ENCODE measurements around the gene CARMIL1. TPM values are rescaled to one million over a fixed set of nuclear protein-coding genes. Genes with fewer than 3 reads are reported as not detected.

CARMIL1 gene
- total RNA-seq, 1 donor from 2014 or later, result 19.1 TPM

DNA sequence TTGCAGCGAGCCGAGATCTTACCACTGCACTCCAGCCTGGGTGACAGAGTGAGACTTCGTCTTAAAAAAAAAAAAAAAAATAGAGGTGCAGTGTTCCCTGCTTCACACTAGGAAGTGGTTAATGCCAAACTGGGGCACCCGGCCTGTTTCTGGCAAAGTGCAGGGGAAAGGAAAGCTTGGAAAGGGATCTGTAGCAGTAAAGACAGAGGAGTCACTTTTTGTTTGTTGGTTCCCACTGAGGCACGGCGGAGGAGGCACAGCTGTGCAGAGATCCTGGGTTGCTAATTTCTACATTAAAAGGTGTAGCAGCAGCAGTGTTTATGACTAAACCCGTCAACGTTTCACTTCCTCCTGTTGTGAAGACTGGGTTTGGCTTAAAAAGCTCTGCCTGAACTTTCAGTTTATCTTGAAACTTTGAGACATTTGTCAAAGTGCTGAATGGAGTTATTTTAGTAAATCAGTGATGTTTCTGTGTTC, 125.6 kb downstream of the CARMIL1 start:
- no peak overlapping the region for H2AFZ ChIP-seq (ENCODE audit: low read depth, low read length)
- H3K4me2 ChIP-seq (ENCODE audit: low read length), result no peak overlapping the region
- no peaks in the 10 kb centered on the region for H3K9me3 ChIP-seq (ENCODE audit: insufficient read depth, low read depth, low read length)
- no peak overlapping the region for H3K9ac ChIP-seq (ENCODE audit: low read length)
- H3K27me3 ChIP-seq (ENCODE audit: insufficient read depth, low read length), result no peaks in the 10 kb centered on the region
- Mint-ChIP-seq H3K4me3 (ENCODE audit: unreplicated experiment) (no peak overlapping the region), H3K27me3 (ENCODE audit: low read depth, unreplicated experiment) (no peaks in the 10 kb centered on the region), H3K36me3 (ENCODE audit: low read depth, unreplicated experiment) (no peaks in the 10 kb centered on the region), H3K9me3 (ENCODE audit: unreplicated experiment) (no peaks in the 10 kb centered on the region), H3K4me1 (ENCODE audit: low read depth, unreplicated experiment) (peaks cover 3% of the 10 kb centered on the region), H3K27ac (ENCODE audit: unreplicated experiment) (peak overlapping the region; percentile 44)
- H3K4me1 ChIP-seq (ENCODE audit: insufficient read depth, low read length), result no peaks in the 10 kb centered on the region
- H3K27ac ChIP-seq (ENCODE audit: low read depth, low read length), result no peak overlapping the region
- no peaks in the 10 kb centered on the region for H3K79me2 ChIP-seq (ENCODE audit: insufficient read depth, low read length)
- H4K20me1 ChIP-seq (ENCODE audit: insufficient read depth, low read length), result peaks cover 3% of the 10 kb centered on the region
- FAIRE-seq (no peak), DNase-seq (ENCODE audit: low read depth) (no peak)
- H3K4me3 ChIP-seq (ENCODE audit: insufficient read depth, low read depth, low read length), result no peak overlapping the region
- H3K36me3 ChIP-seq (ENCODE audit: insufficient read depth, low read length), result no peaks in the 10 kb centered on the region
- TF ChIP-seq EZH2 (IDR thresholded peaks at IDR 0.05; ENCODE audit: insufficient read depth, low read length) (no peak), CTCF (IDR thresholded peaks at IDR 0.05; ENCODE audit: insufficient read depth, low read depth, low read length) (no peak)

- H3K4me3 ChIP-seq (ENCODE audit: insufficient read depth, low read depth, low read length), result no peak overlapping the region
- H3K4me1 ChIP-seq (ENCODE audit: insufficient read depth, low read length), result no peaks in the 10 kb centered on the region
- DNase-seq (ENCODE audit: low read depth) (no peak), FAIRE-seq (no peak)
- no peak overlapping the region for H3K9ac ChIP-seq (ENCODE audit: low read length)
- H2AFZ ChIP-seq (ENCODE audit: low read depth, low read length), result no peak overlapping the region
- Mint-ChIP-seq H3K27me3 (ENCODE audit: low read depth, unreplicated experiment) (no peaks in the 10 kb centered on the region), H3K36me3 (ENCODE audit: low read depth, unreplicated experiment) (no peaks in the 10 kb centered on the region), H3K4me1 (ENCODE audit: low read depth, unreplicated experiment) (peaks cover 3% of the 10 kb centered on the region), H3K9me3 (ENCODE audit: unreplicated experiment) (no peaks in the 10 kb centered on the region), H3K4me3 (ENCODE audit: unreplicated experiment) (no peak overlapping the region), H3K27ac (ENCODE audit: unreplicated experiment) (no peak overlapping the region)
- H3K4me2 ChIP-seq (ENCODE audit: low read length), result no peak overlapping the region
- no peaks in the 10 kb centered on the region for H3K36me3 ChIP-seq (ENCODE audit: insufficient read depth, low read length)
- H3K27ac ChIP-seq (ENCODE audit: low read depth, low read length), result no peak overlapping the region
- H3K27me3 ChIP-seq (ENCODE audit: insufficient read depth, low read length), result no peaks in the 10 kb centered on the region
- no peaks in the 10 kb centered on the region for H3K79me2 ChIP-seq (ENCODE audit: insufficient read depth, low read length)
- TF ChIP-seq EZH2 (IDR thresholded peaks at IDR 0.05; ENCODE audit: insufficient read depth, low read length) (no peak), CTCF (IDR thresholded peaks at IDR 0.05; ENCODE audit: insufficient read depth, low read depth, low read length) (no peak)
- H3K9me3 ChIP-seq (ENCODE audit: insufficient read depth, low read depth, low read length), result no peaks in the 10 kb centered on the region
- peaks cover 3% of the 10 kb centered on the region for H4K20me1 ChIP-seq (ENCODE audit: insufficient read depth, low read length)
These were observed 126.3 kb downstream of the CARMIL1 start for GRCh38 chr6:25405442-25405841.

DNA sequence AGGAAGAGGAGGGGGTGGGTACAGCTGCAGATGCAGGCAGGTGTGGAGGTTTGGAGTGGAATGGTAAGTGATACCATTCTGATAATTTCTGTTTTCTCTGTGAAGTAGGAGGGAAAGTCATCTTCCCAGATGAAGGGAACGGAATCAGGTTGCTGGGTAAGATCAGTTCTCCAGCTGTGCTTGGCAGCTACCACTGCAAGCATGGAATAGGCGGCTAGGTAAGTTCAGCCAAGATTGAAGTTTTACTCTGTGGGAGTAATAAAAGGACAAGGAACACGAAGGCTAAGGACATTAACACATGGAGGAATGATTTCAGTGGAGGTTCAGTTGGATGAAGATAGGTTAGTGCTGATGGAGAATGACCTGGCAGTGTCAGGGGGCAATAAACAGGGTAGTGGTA, 128.3 kb downstream of the CARMIL1 start:
- Histone ChIP-seq H3K4me3 (ENCODE audit: insufficient read depth, low read depth, low read length) (no peak overlapping the region), H3K36me3 (ENCODE audit: insufficient read depth, low read length) (no peaks in the 10 kb centered on the region), H3K27ac (ENCODE audit: low read depth, low read length) (no peak overlapping the region), H3K9ac (ENCODE audit: low read length) (no peak overlapping the region), H4K20me1 (ENCODE audit: insufficient read depth, low read length) (peaks cover 3% of the 10 kb centered on the region), H3K9me3 (ENCODE audit: insufficient read depth, low read depth, low read length) (no peaks in the 10 kb centered on the region), H3K27me3 (ENCODE audit: insufficient read depth, low read length) (no peaks in the 10 kb centered on the region), H3K4me1 (ENCODE audit: insufficient read depth, low read length) (no peaks in the 10 kb centered on the region), H3K79me2 (ENCODE audit: insufficient read depth, low read length) (no peaks in the 10 kb centered on the region), H2AFZ (ENCODE audit: low read depth, low read length) (no peak overlapping the region), H3K4me2 (ENCODE audit: low read length) (no peak overlapping the region)
- Mint-ChIP-seq H3K36me3 (ENCODE audit: low read depth, unreplicated experiment) (no peaks in the 10 kb centered on the region), H3K9me3 (ENCODE audit: unreplicated experiment) (no peaks in the 10 kb centered on the region), H3K4me1 (ENCODE audit: low read depth, unreplicated experiment) (peaks cover 3% of the 10 kb centered on the region), H3K27ac (ENCODE audit: unreplicated experiment) (no peak overlapping the region), H3K4me3 (ENCODE audit: unreplicated experiment) (no peak overlapping the region), H3K27me3 (ENCODE audit: low read depth, unreplicated experiment) (no peaks in the 10 kb centered on the region)
- FAIRE-seq (no peak), DNase-seq (ENCODE audit: low read depth) (no peak)
- TF ChIP-seq CTCF (IDR thresholded peaks at IDR 0.05; ENCODE audit: insufficient read depth, low read depth, low read length), result no peak
- TF ChIP-seq EZH2 (IDR thresholded peaks at IDR 0.05; ENCODE audit: insufficient read depth, low read length), result no peak

All from astrocyte (in vitro differentiated cells and primary cell).